ENCODE measurements around the gene CFAP20.
"Not testable (repeated sequence)": the region's sequence is repeated elsewhere in the genome, so short reads cannot be mapped to it uniquely, and the experiment has no call there.

The CFAP20 gene

GRCh38 chr16:58072134-58072533, 57.0 kb downstream of the CFAP20 start:
- not testable (repeated sequence) for DNase-seq; H3K36me3 ChIP-seq (ENCODE audit: control insufficient read depth, insufficient read depth, low read length); H3K9me3 ChIP-seq (ENCODE audit: control insufficient read depth, low read length); H3K27ac ChIP-seq (ENCODE audit: insufficient read depth, low read length, poor library complexity, severe bottlenecking); H3K4me1 ChIP-seq (ENCODE audit: control insufficient read depth, insufficient read depth, low read length, poor library complexity, severe bottlenecking); H3K4me3 ChIP-seq (ENCODE audit: insufficient read depth, low read depth, low read length, poor library complexity, severe bottlenecking); H3K27me3 ChIP-seq (replicated peaks; ENCODE audit: control insufficient read depth, insufficient read depth, low read length, poor library complexity, severe bottlenecking)

DNA sequence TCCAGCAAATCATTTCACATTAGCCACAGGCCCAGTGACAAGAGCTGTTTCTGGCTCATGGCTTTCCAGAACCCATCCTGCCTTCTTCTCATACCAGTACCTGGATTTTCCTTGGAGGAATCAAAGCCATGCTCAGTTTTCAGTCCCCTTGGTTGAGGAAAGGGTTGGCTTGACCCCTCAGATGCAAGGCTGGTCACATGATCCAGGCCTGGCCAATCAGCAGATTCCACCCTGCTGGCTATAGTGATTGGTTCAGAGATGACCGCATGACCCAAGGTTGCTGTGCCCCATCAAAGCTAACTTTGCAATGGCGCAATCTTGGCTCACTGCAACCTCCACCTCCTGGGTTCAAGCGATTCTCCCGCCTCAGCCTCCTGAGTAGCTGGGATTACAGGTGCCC, 58.6 kb downstream of the CFAP20 start:
- H3K4me3 ChIP-seq (ENCODE audit: insufficient read depth, low read depth, low read length, poor library complexity, severe bottlenecking), result no peak overlapping the region
- H3K9me3 ChIP-seq (ENCODE audit: control insufficient read depth, low read length), result no peaks in the 10 kb centered on the region
- no peaks in the 10 kb centered on the region for H3K27me3 ChIP-seq (replicated peaks; ENCODE audit: control insufficient read depth, insufficient read depth, low read length, poor library complexity, severe bottlenecking)
- DNase-seq, result no peak
- no peaks in the 10 kb centered on the region for H3K4me1 ChIP-seq (ENCODE audit: control insufficient read depth, insufficient read depth, low read length, poor library complexity, severe bottlenecking)
- no peaks in the 10 kb centered on the region for H3K36me3 ChIP-seq (ENCODE audit: control insufficient read depth, insufficient read depth, low read length)
- no peak overlapping the region for H3K27ac ChIP-seq (ENCODE audit: insufficient read depth, low read length, poor library complexity, severe bottlenecking)
